Neural cell (in vitro differentiated cells): Measurements from ENCODE around the gene DERL3. TPM values are rescaled to one million over a fixed set of nuclear protein-coding genes. Genes with fewer than 3 reads are reported as not detected.

Experiments
- H2AFZ ChIP-seq: fragments of 200-600, 300-800 bp; sonication (generic), shearing (Covaris generic); 2 replicates; pipeline ENCODE4 v1.6.0; 2014; ENCODE audit warnings: low read depth, mild to moderate bottlenecking, antibody characterized with exemption, low read length, moderate library complexity
- H3F3A ChIP-seq: fragments of 200-600 bp; shearing (Covaris generic); 2 replicates; pipeline ENCODE4 v1.6.1; 2016; ENCODE audit warnings: mild to moderate bottlenecking, moderate library complexity, mixed read lengths, antibody characterized with exemption, low read length; ENCODE audit not compliant: insufficient read depth, poor library complexity, severe bottlenecking
- H3K27ac ChIP-seq: fragments of 200-600, 300-800 bp; sonication (generic), shearing (Covaris generic); 2 replicates; pipeline ENCODE4 v1.5.1; 2014; ENCODE audit warnings: mild to moderate bottlenecking, low read length, moderate library complexity
- H3K27me3 ChIP-seq: fragments of 300-800, 200-600 bp; sonication (generic), shearing (Covaris generic); 2 replicates; pipeline ENCODE4 v1.6.0; 2014; ENCODE audit warnings: mild to moderate bottlenecking, low read depth, low read length, moderate library complexity; ENCODE audit not compliant: insufficient read depth
- H3K36me3 ChIP-seq: fragments of 300-800, 200-600 bp; sonication (generic), shearing (Covaris generic); 2 replicates; pipeline ENCODE4 v1.5.1; 2014; ENCODE audit warnings: mild to moderate bottlenecking, antibody characterized with exemption, low read length, moderate library complexity; ENCODE audit not compliant: insufficient read depth
- H3K4me2 ChIP-seq: fragments of 300-800, 200-600 bp; sonication (generic), shearing (Covaris generic); 2 replicates; pipeline ENCODE4 v1.6.0; 2014; ENCODE audit warnings: mild to moderate bottlenecking, low read length
- H3K4me3 ChIP-seq: fragments of 300-800, 200-600 bp; sonication (generic), shearing (Covaris generic); 2 replicates; pipeline ENCODE4 v1.5.1; 2014; ENCODE audit warnings: mild to moderate bottlenecking, low read length, moderate library complexity
- H3K79me2 ChIP-seq: fragments of 200-600 bp; shearing (Covaris generic); replicated peaks from 2 replicates; pipeline ENCODE4 v1.6.0; 2014; ENCODE audit warnings: mild to moderate bottlenecking, low read length, moderate library complexity; ENCODE audit not compliant: insufficient read depth
- H3K9ac ChIP-seq: fragments of 300-800, 200-600 bp; sonication (generic), shearing (Covaris generic); 2 replicates; pipeline ENCODE4 v1.6.1; 2016; ENCODE audit warnings: mild to moderate bottlenecking, low read length, mixed read lengths
- H3K9me2 ChIP-seq: fragments of 200-600 bp; shearing (Covaris generic); 2 replicates; pipeline ENCODE4 v1.6.1; 2016; ENCODE audit warnings: mild to moderate bottlenecking, low read length, mixed read lengths; ENCODE audit not compliant: insufficient read depth
- H3K9me3 ChIP-seq: fragments of 200-600, 300-800 bp; sonication (generic), shearing (Covaris generic); 2 replicates; pipeline ENCODE4 v1.6.1; 2016; ENCODE audit warnings: mild to moderate bottlenecking, mixed run types, low read length, moderate library complexity, mixed read lengths
- H4K20me1 ChIP-seq: fragments of 200-600 bp; shearing (Covaris generic); 2 replicates; pipeline ENCODE4 v1.6.1; 2016; ENCODE audit warnings: mild to moderate bottlenecking, mixed run types; ENCODE audit not compliant: insufficient read depth
- EP300 ChIP-seq: fragments of 450-650 bp; conservative IDR thresholded peaks from 2 replicates; pipeline ENCODE4 v1.6.1; 2014; ENCODE audit warnings: antibody characterized with exemption, mild to moderate bottlenecking, moderate library complexity; ENCODE audit not compliant: poor library complexity, severe bottlenecking
- EZH2 ChIP-seq: fragments of 200-600, 300-800 bp; shearing (Covaris generic), sonication (generic); IDR thresholded peaks from 2 replicates; pipeline ENCODE4 v1.6.1; 2014; ENCODE audit warnings: antibody characterized with exemption, low read length, borderline replicate concordance, mild to moderate bottlenecking; ENCODE audit not compliant: insufficient read depth, poor library complexity, severe bottlenecking
- MXI1 ChIP-seq: fragments of 450-650 bp; conservative IDR thresholded peaks from 2 replicates; pipeline ENCODE4 v1.6.1; 2014; ENCODE audit warnings: antibody characterized with exemption, mild to moderate bottlenecking; ENCODE audit not compliant: poor library complexity, severe bottlenecking
- POLR2AphosphoS5 ChIP-seq: IDR thresholded peaks from 2 replicates; pipeline ENCODE4 v1.6.1; 2012
- RAD21 ChIP-seq: fragments of 450-650 bp; conservative IDR thresholded peaks from 2 replicates; pipeline ENCODE4 v1.6.1; 2014; ENCODE audit warnings: antibody characterized with exemption, mild to moderate bottlenecking, moderate library complexity
- SMC3 ChIP-seq: fragments of 450-650 bp; conservative IDR thresholded peaks from 2 replicates; pipeline ENCODE4 v1.6.1; 2014; ENCODE audit warnings: antibody characterized with exemption, mild to moderate bottlenecking, moderate library complexity; ENCODE audit not compliant: poor library complexity
- TAF1 ChIP-seq: IDR thresholded peaks from 2 replicates; pipeline ENCODE4 v1.6.1; 2012; ENCODE audit warnings: low read depth
- polyA plus RNA-seq: library from polyadenylated mRNA; depleted of rRNA; stranded (reverse); fragments of >200 nt; gene quantifications from 2 replicates; pipeline ENCODE4 v1.2.3, GENCODE V29; 2014
- TF ChIP-seq, protein P1 (sequence below): IDR thresholded peaks from 2 replicates; pipeline ENCODE4 v1.6.1; 2012; ENCODE audit warnings: borderline replicate concordance
- TF ChIP-seq, protein P2 (sequence below): fragments of 450-650 bp; IDR thresholded peaks from 2 replicates; pipeline ENCODE4 v1.5.1; 2014; ENCODE audit warnings: antibody characterized with exemption, mild to moderate bottlenecking, moderate library complexity; ENCODE audit not compliant: poor library complexity, severe bottlenecking

DERL3 gene
- polyA plus RNA-seq, 1 donor from 2014 or later = 0.84 TPM

DNA sequence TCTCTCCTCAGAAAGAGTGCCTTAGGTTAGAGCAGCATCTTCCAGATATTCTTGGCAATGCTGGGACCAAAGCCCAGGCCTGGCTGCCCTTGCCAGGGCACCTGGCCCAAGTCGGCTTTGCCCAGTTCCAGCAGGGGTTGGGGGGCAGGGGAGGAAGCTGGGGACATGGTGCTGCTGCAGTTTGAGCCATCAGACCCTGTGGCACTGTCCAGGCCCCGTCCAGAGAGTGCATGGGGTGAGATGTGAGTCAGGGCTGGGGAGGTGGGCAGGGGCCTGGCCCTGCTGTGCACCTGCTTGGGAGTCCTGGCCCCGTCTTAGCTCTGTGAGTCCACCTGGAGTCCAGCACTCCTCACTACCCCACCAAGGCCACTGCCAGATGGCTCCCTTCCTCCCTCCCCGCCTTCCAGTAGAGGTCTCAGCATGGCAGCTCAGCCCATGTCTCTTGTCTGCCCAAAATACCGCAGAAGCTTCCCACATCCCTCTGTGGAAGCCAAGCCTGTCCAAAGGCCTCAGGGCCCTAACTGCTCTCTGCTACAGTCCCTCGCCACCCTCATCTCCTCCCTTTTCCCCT lies 16.6 kb downstream of the DERL3 start:
- H4K20me1 ChIP-seq = no peaks in the 10 kb centered on the region
- no peaks in the 10 kb centered on the region for H3K9me2 ChIP-seq
- H3K4me3 ChIP-seq = no peak overlapping the region
- peaks cover 5% of the 10 kb centered on the region for H3K36me3 ChIP-seq
- no peak overlapping the region for H3K27ac ChIP-seq
- H3F3A ChIP-seq = no peaks in the 10 kb centered on the region
- no peaks in the 10 kb centered on the region for H3K27me3 ChIP-seq
- H3K4me2 ChIP-seq = no peak overlapping the region
- no peak overlapping the region for H3K9ac ChIP-seq
- H2AFZ ChIP-seq = no peak overlapping the region
- TF ChIP-seq MXI1 (no peak), RAD21 (no peak), POLR2AphosphoS5 (no peak), SMC3 (no peak)
- TF ChIP-seq, protein P1, sequence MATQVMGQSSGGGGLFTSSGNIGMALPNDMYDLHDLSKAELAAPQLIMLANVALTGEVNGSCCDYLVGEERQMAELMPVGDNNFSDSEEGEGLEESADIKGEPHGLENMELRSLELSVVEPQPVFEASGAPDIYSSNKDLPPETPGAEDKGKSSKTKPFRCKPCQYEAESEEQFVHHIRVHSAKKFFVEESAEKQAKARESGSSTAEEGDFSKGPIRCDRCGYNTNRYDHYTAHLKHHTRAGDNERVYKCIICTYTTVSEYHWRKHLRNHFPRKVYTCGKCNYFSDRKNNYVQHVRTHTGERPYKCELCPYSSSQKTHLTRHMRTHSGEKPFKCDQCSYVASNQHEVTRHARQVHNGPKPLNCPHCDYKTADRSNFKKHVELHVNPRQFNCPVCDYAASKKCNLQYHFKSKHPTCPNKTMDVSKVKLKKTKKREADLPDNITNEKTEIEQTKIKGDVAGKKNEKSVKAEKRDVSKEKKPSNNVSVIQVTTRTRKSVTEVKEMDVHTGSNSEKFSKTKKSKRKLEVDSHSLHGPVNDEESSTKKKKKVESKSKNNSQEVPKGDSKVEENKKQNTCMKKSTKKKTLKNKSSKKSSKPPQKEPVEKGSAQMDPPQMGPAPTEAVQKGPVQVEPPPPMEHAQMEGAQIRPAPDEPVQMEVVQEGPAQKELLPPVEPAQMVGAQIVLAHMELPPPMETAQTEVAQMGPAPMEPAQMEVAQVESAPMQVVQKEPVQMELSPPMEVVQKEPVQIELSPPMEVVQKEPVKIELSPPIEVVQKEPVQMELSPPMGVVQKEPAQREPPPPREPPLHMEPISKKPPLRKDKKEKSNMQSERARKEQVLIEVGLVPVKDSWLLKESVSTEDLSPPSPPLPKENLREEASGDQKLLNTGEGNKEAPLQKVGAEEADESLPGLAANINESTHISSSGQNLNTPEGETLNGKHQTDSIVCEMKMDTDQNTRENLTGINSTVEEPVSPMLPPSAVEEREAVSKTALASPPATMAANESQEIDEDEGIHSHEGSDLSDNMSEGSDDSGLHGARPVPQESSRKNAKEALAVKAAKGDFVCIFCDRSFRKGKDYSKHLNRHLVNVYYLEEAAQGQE = no peak
- TF ChIP-seq, protein P2, sequence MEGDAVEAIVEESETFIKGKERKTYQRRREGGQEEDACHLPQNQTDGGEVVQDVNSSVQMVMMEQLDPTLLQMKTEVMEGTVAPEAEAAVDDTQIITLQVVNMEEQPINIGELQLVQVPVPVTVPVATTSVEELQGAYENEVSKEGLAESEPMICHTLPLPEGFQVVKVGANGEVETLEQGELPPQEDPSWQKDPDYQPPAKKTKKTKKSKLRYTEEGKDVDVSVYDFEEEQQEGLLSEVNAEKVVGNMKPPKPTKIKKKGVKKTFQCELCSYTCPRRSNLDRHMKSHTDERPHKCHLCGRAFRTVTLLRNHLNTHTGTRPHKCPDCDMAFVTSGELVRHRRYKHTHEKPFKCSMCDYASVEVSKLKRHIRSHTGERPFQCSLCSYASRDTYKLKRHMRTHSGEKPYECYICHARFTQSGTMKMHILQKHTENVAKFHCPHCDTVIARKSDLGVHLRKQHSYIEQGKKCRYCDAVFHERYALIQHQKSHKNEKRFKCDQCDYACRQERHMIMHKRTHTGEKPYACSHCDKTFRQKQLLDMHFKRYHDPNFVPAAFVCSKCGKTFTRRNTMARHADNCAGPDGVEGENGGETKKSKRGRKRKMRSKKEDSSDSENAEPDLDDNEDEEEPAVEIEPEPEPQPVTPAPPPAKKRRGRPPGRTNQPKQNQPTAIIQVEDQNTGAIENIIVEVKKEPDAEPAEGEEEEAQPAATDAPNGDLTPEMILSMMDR = no peak
- H3K9me3 ChIP-seq = no peaks in the 10 kb centered on the region
- no peaks in the 10 kb centered on the region for H3K79me2 ChIP-seq

DNA sequence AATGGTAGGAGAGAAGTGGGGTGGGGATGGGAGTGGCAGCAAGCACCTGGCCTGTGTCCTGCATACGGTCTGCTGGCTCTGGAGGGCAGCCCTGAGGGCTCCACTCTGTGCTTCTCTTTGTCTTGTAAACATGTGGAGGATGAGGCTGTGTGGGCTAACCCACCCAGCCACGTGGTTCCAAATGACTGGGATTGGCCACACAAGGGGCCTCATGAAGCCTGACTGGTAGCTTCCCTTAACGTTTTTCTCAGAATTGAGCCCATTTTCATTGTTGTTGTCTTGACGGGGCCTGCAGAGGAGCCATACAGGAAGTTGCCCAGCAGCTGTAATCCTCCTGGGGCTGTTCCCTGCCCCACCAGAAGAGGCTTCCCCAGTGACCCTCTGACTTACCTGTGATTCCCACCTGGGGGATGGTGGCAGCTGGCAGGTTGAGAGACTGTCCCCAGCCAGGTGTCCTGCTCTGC lies 18.0 kb downstream of the DERL3 start:
- H3F3A ChIP-seq = no peaks in the 10 kb centered on the region
- H3K27ac ChIP-seq = no peak overlapping the region
- no peak overlapping the region for H2AFZ ChIP-seq
- H3K36me3 ChIP-seq = peaks cover 12% of the 10 kb centered on the region
- no peak overlapping the region for H3K4me3 ChIP-seq
- no peaks in the 10 kb centered on the region for H3K27me3 ChIP-seq
- H3K9ac ChIP-seq = no peak overlapping the region
- no peaks in the 10 kb centered on the region for H3K79me2 ChIP-seq
- H4K20me1 ChIP-seq = no peaks in the 10 kb centered on the region
- TF ChIP-seq RAD21 (no peak), SMC3 (no peak), TAF1 (no peak), EZH2 (no peak), MXI1 (no peak), EP300 (no peak), POLR2AphosphoS5 (no peak)
- TF ChIP-seq, protein P1 = no peak
- TF ChIP-seq, protein P2 = no peak
- no peak overlapping the region for H3K4me2 ChIP-seq
- H3K9me2 ChIP-seq = no peaks in the 10 kb centered on the region
- H3K9me3 ChIP-seq = no peaks in the 10 kb centered on the region
